ENCODE data around the gene ABCC4.

The ABCC4 gene

DNA sequence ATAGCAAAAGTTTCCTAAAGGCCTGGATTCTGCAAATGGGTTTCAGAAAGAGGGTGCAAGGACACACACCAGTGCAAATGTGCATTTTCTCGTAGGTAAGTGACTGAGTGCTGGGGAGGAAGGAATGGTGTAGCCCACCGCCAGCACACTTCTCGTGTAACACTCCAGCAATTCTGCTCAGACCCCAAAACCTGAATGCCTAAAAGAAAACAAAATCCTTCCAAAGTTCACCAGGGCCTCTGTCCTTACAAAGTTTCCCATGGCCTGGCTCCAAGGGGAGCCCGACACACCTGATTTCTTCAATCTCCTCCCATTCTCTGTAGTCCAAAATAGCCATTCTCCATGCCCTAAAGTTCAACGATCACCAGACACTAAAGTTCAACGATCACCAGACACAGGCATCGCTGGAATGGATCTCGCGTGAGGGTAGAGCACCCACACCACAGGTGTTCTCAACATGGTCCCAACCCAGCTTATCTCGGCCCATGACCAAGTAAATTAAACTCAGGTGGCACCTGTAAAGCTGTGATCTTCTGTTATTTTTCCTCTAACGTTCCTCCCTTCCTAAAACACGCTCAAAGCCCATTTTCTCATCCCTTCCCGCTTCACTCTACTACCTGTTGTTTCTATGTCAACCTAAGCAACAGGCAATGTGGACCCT, 46.0 kb downstream of the ABCC4 start:
- TF ChIP-seq, protein P1, sequence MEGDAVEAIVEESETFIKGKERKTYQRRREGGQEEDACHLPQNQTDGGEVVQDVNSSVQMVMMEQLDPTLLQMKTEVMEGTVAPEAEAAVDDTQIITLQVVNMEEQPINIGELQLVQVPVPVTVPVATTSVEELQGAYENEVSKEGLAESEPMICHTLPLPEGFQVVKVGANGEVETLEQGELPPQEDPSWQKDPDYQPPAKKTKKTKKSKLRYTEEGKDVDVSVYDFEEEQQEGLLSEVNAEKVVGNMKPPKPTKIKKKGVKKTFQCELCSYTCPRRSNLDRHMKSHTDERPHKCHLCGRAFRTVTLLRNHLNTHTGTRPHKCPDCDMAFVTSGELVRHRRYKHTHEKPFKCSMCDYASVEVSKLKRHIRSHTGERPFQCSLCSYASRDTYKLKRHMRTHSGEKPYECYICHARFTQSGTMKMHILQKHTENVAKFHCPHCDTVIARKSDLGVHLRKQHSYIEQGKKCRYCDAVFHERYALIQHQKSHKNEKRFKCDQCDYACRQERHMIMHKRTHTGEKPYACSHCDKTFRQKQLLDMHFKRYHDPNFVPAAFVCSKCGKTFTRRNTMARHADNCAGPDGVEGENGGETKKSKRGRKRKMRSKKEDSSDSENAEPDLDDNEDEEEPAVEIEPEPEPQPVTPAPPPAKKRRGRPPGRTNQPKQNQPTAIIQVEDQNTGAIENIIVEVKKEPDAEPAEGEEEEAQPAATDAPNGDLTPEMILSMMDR (conservative IDR thresholded peaks at IDR 0.05): no peak
- no peak for TF ChIP-seq ZFX (IDR thresholded peaks at IDR 0.05)
- no peak overlapping the region for H3K27ac ChIP-seq

DNA sequence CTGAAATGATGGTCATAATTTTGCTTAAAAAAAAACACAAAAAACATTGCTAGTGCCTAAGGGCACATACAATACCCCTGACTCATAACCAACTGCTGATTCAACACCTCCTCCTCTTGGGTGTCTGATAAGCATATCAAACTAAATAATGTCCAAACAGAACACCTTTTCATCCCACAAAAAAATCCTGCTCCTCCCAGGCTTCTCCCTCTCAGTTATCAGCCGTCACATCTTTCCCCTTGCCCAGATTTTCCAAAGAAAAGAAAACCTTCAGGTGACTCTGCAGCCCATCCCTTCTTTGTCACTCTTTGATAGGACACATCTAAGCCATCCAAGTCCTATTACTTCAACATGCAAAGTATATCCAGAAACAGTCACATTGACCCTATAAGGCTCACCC, 46.9 kb downstream of the ABCC4 start:
- TF ChIP-seq, protein P1 (conservative IDR thresholded peaks at IDR 0.05): no peak
- no peak for TF ChIP-seq ZFX (IDR thresholded peaks at IDR 0.05)
- no peak overlapping the region for H3K27ac ChIP-seq

DNA sequence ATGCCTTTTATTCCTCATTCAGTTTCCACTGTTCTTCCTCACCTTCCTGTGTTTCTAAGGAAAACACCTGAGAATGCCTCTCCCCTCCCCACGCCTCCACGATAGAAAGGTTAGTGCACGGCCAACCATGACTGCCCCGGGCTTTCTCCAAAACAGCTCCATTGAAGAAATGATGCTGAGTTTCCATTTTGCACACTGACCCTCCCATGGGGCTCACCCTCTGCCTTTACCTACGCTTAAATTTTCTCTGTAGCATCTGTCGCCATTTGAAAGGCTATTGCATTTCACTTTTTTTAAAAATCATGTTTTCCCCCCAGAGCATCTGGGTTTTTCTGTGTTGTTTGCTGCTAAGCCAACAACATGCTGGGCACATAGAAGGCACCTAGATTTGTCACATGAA, 48.2 kb downstream of the ABCC4 start:
- no peak overlapping the region for H3K27ac ChIP-seq
- no peak for TF ChIP-seq ZFX (IDR thresholded peaks at IDR 0.05)
- TF ChIP-seq, protein P1 (conservative IDR thresholded peaks at IDR 0.05): no peak

DNA sequence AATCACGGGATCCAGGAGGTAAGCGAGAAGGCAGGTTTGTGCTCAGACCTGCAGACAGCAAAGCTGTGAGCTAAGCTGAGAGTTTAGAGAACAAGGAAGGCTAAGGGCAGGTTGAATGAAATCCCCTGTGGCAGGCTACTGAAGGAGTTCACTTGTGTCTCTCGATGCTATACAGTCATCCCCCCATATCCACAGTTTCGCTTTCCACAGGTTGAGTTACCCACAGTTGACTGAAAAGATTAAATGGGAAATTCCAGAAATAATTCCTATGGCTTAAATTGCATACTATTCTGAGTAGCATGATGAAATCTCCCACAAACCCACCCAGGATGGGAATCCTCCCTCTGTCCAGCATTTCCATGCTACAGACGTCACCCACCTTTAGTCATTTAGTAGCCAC, 49.6 kb downstream of the ABCC4 start:
- H3K27ac ChIP-seq: no peak overlapping the region
- no peak for TF ChIP-seq ZFX (IDR thresholded peaks at IDR 0.05)
- TF ChIP-seq, protein P1 (conservative IDR thresholded peaks at IDR 0.05): no peak

DNA sequence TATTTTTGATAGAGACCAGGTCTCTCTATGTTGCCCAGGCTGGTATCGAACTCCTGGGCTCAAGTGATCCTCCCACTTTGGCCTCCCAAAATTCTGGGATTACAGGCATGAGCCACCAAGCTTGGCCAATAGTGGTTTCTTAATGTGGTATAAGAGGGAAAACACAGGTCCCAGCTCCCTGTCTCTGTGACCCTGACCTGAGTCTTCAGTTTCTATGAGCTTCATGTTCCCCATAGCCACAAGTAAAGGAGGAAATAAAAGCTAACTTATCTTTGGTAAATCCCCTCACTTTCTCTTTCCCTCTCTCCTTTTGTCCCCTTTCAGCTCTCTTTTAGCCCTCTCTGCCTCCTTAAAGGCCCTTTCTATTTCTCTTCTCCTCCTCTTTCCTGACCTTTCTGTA, 50.3 kb downstream of the ABCC4 start:
- no peak overlapping the region for H3K27ac ChIP-seq
- TF ChIP-seq, protein P1 (conservative IDR thresholded peaks at IDR 0.05): no peak
- TF ChIP-seq ZFX (IDR thresholded peaks at IDR 0.05): no peak

DNA sequence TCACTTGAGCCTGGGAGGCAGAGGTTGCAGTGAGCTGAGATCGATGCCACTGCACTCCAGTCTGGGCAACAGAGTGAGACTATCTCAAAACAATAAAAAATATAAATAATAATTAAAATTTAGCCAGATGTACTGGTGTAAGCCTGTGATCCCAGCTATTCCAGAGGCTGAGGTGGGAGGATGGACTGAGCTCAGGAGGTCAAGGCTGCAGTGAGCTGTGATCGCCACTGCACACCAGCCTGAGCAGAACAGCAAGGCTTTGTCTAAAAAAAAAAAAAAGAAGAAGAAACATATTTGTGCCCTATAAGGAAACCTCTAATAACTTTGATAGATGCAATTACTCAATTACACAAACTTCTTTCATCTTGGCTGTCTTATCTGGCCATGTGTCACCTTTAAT, 52.3 kb downstream of the ABCC4 start:
- H3K27ac ChIP-seq: no peak overlapping the region; the same call in 1 of the 2 replicates
- TF ChIP-seq, protein P1 (conservative IDR thresholded peaks at IDR 0.05): no peak
- no peak for TF ChIP-seq ZFX (IDR thresholded peaks at IDR 0.05)

DNA sequence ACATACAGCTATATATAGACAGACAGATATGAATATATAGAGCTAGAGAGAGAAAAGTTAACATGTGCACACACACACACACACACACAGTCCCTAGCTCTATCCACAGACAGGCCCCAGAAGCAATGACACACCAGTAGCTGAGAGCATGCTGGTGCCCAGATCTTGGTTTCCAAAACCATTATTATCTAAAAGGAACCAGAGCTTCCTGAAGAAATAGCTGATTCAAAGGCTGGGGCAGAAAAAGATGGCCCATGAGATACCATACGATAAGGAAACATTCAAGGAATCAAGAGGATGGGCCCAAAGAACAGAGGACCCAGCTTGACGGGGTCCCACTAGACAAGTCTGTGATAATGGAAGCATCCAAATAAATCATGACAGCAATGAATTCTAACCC, 53.4 kb downstream of the ABCC4 start:
- TF ChIP-seq, protein P1 (conservative IDR thresholded peaks at IDR 0.05): no peak
- TF ChIP-seq ZFX (IDR thresholded peaks at IDR 0.05): no peak

More for the DNA sequence above, 53.4 kb downstream of the ABCC4 start:
- peak overlapping the region; percentile 88 for H3K27ac ChIP-seq
